ELF-1 (cell line): ENCODE measurements around the gene ABCG1.

Source experiments
- DNase-seq: peaks from one replicate; pipeline ENCODE4 v3.0.0-alpha.2; 2016; ENCODE audit warnings: low read depth, low spot score

The ABCG1 gene

GRCh38 chr21:42271065-42271464 is 52.1 kb downstream of the ABCG1 start:
- no peak for DNase-seq

DNA sequence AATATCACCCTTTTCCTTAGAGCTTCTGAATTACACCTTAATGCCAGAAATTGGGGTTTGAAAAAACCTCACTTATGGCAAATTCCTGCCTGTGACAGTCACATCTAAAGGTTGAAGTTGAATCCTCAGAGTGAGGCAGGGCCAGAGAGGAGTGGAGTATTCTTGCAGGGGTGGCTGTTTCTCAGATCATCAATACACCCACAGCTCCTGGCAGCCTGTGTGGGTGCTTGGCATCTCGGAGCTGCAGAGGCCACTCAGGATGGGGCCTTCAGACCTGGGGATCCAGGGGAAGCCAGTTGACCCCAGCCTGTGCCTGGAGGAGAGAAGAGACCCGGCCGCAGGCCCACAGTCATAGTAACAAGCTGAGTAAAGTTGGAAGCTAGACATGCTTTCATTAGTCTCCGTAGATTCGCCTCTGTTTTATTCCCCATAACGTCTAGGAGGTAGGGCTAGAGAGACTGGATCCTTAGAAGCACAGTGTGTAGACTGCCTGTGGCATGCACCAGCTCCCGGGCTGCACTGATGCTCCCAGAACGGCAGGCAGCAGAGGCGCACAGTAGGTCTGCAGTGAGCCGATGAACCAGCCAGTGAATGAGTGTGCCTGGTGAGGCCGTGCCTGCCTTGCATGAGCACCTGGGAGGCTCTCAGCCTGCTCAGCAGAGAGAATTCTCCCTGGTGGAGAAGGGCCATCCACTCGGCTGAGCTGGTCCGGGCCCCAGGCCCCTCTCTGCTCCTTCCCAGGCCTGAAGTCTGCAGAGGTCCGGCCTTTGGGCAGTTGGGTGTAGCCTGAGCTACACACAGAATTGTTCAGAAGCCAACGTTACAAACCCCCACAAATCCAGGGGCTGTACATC is 53.4 kb downstream of the ABCG1 start:
- DNase-seq: no peak

GRCh38 chr21:42272984-42273600 is 54.2 kb downstream of the ABCG1 start:
- no peak for DNase-seq

DNA sequence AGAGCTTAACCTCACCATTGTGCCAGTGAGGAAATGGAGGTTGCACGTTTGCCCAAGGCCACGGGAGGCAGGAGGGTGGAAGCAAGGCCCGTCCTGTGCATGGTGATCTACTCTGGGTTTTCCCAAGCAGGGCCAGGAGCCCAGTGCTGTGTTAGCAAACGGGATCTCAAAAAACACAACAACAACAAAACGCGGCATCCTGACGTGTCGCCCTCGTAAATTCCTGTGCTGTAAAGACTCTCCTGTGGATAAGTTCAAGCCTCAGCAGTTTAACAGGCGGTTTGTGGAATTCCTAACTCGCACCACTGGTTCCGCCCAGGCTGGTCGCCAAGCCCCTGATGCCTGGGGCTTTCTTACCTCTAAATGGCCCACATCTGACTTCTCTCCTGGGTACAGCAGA is 57.1 kb downstream of the ABCG1 start:
- DNase-seq: peak; percentile 82

DNA sequence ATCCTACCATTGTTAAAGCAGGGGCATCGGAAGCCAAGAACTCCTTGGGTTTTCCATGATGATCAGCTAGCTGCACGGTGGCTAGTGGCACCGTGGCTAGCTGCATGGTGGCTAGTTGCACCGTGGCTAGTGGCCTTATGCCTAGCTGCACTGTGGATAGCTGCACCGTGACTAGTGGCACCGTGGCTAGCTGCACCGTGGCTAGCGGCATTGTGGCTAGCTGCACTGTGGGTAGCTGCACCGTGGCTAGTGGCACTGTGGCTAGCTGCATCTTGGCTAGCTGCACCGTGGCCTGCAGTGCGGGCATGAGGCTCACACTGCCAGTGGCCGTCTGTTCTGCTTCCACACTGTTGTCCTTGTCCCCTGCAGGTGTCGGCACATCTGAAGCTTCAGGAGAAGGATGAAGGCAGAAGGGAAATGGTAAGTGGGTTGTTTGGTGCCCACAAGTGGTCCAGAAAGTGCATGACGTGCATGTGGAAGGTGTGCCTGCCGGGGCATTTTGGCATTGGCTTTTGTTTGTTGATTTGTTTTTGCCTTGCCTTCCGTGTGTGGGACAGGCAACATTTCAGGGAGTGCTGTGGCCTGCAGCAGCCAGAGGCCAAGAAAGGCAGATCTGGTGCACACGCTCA is 57.7 kb downstream of the ABCG1 start:
- DNase-seq: no peak

- DNase-seq: no peak
Measured at GRCh38 chr21:42277593-42277992, 58.7 kb downstream of the ABCG1 start.

DNA sequence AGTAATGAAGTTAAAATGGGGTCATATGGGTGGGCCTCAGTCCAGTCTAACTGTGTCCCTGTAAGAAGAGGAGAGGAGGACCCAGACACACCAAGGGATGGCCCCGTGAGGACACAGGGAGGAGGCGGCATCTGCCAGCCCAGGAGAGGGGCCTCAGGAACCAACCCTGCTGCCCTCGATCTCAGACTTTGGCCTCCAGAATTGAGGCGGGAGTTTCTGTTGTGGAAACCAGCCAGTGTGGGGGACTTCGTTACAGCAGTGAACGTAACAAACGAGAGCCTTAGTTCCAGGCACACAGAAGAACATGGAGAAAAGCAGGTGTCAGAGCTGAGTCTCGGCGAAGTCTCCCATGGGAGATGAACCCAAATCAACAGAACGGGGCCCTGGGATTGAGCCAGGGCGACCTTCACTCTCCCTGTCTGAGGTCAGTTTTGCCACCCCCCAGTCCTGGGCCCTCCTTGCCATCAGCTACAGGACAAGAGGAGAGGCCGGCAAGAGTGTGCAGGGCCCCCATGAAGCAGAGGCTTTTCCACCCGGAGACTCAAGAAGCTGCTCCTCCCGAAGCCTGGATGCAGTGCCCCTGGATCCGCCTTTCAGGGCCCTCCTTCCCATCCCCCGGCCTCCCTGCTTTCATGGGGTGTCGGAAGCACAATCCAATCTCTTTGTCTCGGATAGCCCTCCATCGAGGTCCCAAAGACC is 59.7 kb downstream of the ABCG1 start:
- DNase-seq: no peak

GRCh38 chr21:42279341-42279871 is 60.5 kb downstream of the ABCG1 start:
- no peak for DNase-seq

GRCh38 chr21:42279888-42280287 is 60.9 kb downstream of the ABCG1 start:
- no peak for DNase-seq

DNA sequence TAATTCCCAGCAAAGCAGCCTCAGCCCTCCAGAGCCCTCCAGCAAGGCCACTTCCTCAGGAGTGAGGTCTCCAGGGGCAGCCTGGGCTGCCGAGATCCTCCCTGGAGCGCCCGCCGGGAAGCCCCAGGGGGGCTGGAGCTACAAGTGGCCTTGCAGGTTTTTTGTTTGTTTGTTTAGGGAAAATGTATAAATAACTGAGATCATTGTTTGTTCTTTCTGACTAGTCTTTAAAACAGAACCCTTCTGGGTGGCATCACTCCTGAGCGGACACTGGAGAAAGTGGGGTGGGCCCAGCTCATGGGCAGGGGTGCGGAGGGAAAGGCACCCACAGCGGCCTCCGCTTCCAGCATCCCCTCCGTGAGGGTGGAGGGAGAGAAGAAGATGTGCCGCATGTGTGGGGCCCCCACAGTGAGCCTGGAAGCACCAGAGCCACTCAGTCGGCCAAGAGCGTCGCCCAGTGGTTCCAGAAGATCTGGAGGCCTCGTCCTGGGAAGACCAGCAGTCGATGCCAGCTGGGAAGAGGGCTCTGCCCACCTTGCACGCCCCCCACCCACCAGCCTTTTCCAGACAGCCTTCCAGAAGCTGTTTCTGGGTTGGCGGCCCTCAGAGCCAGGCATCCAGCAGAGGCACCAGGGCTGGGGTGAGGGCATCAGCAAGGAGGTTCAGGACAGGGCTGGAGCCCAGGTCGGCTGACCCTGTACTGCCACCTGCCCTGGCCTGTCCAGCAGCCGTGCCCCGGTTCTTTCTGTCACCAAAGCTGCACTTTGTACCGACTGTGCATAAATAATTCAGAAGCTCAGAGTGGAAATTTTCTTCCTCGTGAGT is 61.6 kb downstream of the ABCG1 start:
- no peak for DNase-seq

DNA sequence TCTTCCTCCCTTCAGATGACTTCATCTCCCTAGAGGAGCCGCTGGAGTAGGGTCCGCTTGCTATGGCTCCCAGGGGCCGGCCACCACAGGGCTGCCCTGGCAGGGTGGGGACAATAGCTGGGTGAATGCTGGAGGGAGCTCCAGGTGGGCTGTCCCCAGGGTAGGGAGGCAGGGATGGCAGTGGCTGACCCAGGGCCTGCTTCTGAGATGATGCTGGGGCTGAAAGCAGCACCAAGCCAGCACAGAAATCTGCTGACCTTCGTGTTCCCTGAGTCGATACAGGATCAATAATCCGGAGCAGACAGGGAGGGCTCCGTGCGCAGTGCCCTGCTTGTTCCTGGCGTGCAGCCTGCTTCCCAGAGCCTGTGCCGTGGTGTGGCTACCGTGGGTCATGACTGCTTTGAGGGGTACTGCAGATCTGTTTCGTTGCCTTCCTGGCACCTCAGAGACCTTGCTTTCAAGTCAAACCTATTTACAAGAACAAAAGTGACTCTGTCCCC is 62.3 kb downstream of the ABCG1 start:
- DNase-seq: no peak

DNA sequence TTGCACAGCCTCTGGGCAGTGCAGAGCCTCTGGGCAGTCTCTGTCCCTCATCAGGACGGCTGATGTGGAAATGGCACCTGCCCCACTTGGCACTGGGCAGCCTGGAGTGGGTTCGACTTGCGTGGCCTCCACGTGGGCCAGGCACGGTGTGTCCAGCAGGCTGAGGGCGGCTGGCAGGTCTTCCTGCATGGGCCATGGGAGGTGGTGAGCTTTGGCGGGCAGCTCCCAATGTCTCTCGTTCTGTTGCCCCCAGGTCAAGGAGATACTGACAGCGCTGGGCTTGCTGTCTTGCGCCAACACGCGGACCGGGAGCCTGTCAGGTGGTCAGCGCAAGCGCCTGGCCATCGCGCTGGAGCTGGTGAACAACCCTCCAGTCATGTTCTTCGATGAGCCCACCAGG is 63.1 kb downstream of the ABCG1 start:
- DNase-seq: no peak

GRCh38 chr21:42282715-42283114 is 63.8 kb downstream of the ABCG1 start:
- DNase-seq: no peak

- no peak for DNase-seq
Measured at GRCh38 chr21:42285569-42286245, 66.8 kb downstream of the ABCG1 start.

DNA sequence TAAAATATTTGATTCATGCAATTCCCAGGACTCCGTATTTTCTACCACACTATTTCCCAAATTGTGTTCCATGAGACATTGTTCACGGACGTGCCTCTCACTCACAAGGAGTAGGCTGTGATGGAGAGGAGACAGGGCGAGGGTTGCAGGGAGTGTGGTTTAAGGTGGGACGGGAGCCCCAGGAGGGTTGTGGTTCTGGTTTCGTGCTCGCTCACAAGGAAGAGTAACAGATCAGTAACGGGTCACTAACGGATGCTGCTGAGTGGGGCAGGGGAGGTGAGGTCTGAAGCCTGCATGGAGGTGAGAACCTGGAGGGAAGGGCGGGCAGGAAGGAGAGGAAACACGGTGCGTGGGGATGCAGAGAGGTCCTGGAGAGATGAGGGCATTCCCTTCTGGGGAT is 67.5 kb downstream of the ABCG1 start:
- DNase-seq: no peak

GRCh38 chr21:42287193-42288083 is 68.5 kb downstream of the ABCG1 start:
- DNase-seq: no peak

- no peak for DNase-seq
Measured at GRCh38 chr21:42288962-42289361, 70.0 kb downstream of the ABCG1 start.

DNA sequence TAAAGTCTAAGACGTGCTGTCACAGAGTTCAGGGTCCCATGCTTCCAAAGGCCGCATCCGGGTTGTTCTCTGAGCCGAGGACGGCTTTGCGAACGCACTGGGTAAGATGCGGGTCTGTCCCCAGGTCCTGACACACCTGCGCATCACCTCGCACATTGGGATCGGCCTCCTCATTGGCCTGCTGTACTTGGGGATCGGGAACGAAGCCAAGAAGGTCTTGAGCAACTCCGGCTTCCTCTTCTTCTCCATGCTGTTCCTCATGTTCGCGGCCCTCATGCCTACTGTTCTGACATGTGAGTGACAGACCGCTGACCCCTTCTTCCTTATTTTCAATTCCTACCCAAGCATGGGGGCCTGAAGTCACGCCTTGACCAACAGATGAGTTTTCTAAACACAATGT is 71.0 kb downstream of the ABCG1 start:
- DNase-seq: no peak

DNA sequence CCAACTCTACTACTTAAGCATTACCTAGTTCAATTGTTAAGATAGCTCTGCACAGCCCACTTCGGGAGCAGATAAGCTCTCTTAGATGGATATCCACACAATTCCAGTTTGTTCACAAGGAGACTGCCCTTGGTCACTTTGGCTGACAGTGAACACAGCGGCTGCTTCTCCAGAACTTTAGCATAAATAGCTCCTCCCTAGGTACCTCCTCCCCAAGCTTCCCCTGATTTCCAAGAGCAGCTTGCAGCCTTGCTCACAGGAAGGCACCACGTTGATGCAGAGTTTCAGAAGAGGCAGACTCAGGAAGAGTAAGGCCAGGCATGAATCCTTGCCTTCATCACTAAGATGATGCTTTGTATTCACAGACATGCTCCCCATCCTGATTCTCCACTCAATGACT is 71.6 kb downstream of the ABCG1 start:
- no peak for DNase-seq
